ENCODE measurements around the gene RGP1. TPM values are rescaled to one million over a fixed set of nuclear protein-coding genes. Genes with fewer than 3 reads are reported as not detected.

RGP1 gene
- total RNA-seq, 2 donors from 2014 or later, result 24.6 to 30.1 TPM

DNA sequence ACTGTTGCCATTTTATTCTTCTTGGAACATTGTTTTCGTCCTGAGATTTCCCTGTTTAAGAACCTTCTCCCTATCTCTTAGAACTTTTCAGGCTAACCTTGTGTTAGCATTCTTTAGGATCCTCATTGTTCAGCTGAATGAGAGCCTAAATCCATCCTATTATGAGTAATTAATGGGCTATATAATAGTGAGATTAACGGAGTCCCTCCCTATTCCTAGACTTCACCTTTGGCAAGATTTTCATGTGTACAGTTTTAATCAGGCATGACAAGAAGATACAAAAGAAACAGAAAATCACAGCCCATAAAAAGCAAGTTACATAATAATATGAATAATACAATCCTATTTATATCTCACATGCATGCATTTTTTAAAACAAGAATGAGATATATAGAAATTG is 14.1 kb downstream of the RGP1 start:
- TF ChIP-seq, protein P1, sequence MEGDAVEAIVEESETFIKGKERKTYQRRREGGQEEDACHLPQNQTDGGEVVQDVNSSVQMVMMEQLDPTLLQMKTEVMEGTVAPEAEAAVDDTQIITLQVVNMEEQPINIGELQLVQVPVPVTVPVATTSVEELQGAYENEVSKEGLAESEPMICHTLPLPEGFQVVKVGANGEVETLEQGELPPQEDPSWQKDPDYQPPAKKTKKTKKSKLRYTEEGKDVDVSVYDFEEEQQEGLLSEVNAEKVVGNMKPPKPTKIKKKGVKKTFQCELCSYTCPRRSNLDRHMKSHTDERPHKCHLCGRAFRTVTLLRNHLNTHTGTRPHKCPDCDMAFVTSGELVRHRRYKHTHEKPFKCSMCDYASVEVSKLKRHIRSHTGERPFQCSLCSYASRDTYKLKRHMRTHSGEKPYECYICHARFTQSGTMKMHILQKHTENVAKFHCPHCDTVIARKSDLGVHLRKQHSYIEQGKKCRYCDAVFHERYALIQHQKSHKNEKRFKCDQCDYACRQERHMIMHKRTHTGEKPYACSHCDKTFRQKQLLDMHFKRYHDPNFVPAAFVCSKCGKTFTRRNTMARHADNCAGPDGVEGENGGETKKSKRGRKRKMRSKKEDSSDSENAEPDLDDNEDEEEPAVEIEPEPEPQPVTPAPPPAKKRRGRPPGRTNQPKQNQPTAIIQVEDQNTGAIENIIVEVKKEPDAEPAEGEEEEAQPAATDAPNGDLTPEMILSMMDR (conservative IDR thresholded peaks at IDR 0.05), result no peak
- no peaks in the 10 kb centered on the region for H3K9me3 Mint-ChIP-seq
- H3K27me3 Mint-ChIP-seq (ENCODE audit: insufficient read depth), result no peaks in the 10 kb centered on the region
- H3K36me3 Mint-ChIP-seq (ENCODE audit: low read depth), result no peaks in the 10 kb centered on the region
- H3K27ac Mint-ChIP-seq, result no peak overlapping the region
- no peaks in the 10 kb centered on the region for H3K4me1 ChIP-seq (ENCODE audit: control insufficient read depth, insufficient read depth, low read length)
- no peak overlapping the region for H3K27ac ChIP-seq (ENCODE audit: low read depth, low read length)
- H3K9me3 ChIP-seq (ENCODE audit: control insufficient read depth, low read length), result no peaks in the 10 kb centered on the region
- DNase-seq, result no peak
- H3K4me3 ChIP-seq (ENCODE audit: low read length), result no peak overlapping the region
- H3K9ac ChIP-seq (ENCODE audit: extremely low read depth, low read length, poor library complexity, severe bottlenecking), result no peak overlapping the region
- H3K4me1 Mint-ChIP-seq, result peaks cover under 1% of the 10 kb centered on the region
- WGBS, 2 experiments (ENCODE audit: insufficient coverage in 1 of 2, insufficient read length in 1 of 2), result 83% methylated on average over 2 of the region's 2 CpGs; no CpG with 5 or more reads in 1 of the 2 experiments
- H3K36me3 ChIP-seq (ENCODE audit: control insufficient read depth, insufficient read depth, low read length), result peaks cover 5% of the 10 kb centered on the region
- no peak overlapping the region for H3K4me3 Mint-ChIP-seq
- no peaks in the 10 kb centered on the region for H3K27me3 ChIP-seq (ENCODE audit: control insufficient read depth, insufficient read depth, low read length, poor library complexity, severe bottlenecking)

DNA sequence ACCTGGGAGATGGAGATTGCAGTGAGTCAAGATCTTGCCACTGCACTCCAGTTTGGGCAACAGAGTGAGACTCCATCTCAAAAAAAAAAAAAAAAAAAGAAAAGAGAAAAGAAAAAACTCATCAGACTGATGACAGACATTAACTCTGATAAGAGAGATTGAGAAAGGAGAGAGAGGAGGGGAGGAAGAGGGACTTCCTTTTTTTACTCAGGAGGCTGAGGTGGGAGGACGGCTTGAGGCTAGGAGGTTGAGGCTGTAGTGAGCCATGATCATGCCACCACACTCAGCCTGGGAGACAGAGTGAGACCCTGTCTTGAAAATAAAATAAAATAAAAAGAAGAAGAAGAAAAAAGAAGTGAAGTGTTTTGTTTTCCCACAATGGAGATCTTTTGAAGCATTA is 14.7 kb downstream of the RGP1 start:
- Mint-ChIP-seq H3K36me3 (ENCODE audit: low read depth) (no peaks in the 10 kb centered on the region), H3K27ac (no peak overlapping the region), H3K4me1 (no peaks in the 10 kb centered on the region), H3K9me3 (no peaks in the 10 kb centered on the region), H3K4me3 (no peak overlapping the region), H3K27me3 (ENCODE audit: insufficient read depth) (no peaks in the 10 kb centered on the region)
- Histone ChIP-seq H3K27me3 (ENCODE audit: control insufficient read depth, insufficient read depth, low read length, poor library complexity, severe bottlenecking) (no peaks in the 10 kb centered on the region), H3K27ac (ENCODE audit: low read depth, low read length) (no peak overlapping the region), H3K4me3 (ENCODE audit: low read length) (no peak overlapping the region), H3K36me3 (ENCODE audit: control insufficient read depth, insufficient read depth, low read length) (peaks cover 5% of the 10 kb centered on the region), H3K9me3 (ENCODE audit: control insufficient read depth, low read length) (no peaks in the 10 kb centered on the region), H3K9ac (ENCODE audit: extremely low read depth, low read length, poor library complexity, severe bottlenecking) (no peak overlapping the region), H3K4me1 (ENCODE audit: control insufficient read depth, insufficient read depth, low read length) (no peaks in the 10 kb centered on the region)
- TF ChIP-seq, protein P1 (conservative IDR thresholded peaks at IDR 0.05), result no peak
- no peak for DNase-seq
- 94% methylated on average over 1 of the region's 1 CpG; no CpG with 5 or more reads in 1 of the 2 experiments for WGBS, 2 experiments (ENCODE audit: insufficient coverage in 1 of 2, insufficient read length in 1 of 2)

DNA sequence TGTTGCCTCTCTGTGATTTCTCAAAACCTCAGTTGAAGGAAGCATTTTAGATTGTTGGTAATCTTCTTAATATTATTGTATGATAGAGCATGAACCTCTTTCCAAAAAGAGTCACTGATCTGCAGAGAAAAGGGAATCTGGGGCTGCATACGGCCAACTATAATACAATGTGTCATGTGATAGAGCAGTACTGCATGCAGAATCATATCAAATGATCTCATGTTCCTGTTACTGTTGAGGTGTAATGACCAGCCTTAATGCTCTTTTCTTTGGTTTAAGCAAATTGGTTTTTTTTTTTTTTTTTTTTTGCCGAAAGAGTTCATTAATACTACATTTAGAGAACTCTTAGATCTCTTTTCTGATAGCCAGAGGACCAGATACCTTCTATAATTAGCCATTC is 17.9 kb downstream of the RGP1 start:
- H3K9me3 ChIP-seq (ENCODE audit: control insufficient read depth, low read length), result no peaks in the 10 kb centered on the region
- no peaks in the 10 kb centered on the region for H3K4me1 ChIP-seq (ENCODE audit: control insufficient read depth, insufficient read depth, low read length)
- DNase-seq, result no peak
- H3K9ac ChIP-seq (ENCODE audit: extremely low read depth, low read length, poor library complexity, severe bottlenecking), result no peak overlapping the region
- Mint-ChIP-seq H3K27ac (no peak overlapping the region), H3K4me3 (no peak overlapping the region), H3K4me1 (no peaks in the 10 kb centered on the region), H3K27me3 (ENCODE audit: insufficient read depth) (no peaks in the 10 kb centered on the region), H3K36me3 (ENCODE audit: low read depth) (no peaks in the 10 kb centered on the region), H3K9me3 (no peaks in the 10 kb centered on the region)
- no peaks in the 10 kb centered on the region for H3K36me3 ChIP-seq (ENCODE audit: control insufficient read depth, insufficient read depth, low read length)
- no peak overlapping the region for H3K27ac ChIP-seq (ENCODE audit: low read depth, low read length)
- H3K27me3 ChIP-seq (ENCODE audit: control insufficient read depth, insufficient read depth, low read length, poor library complexity, severe bottlenecking), result no peaks in the 10 kb centered on the region
- H3K4me3 ChIP-seq (ENCODE audit: low read length), result no peak overlapping the region
- TF ChIP-seq, protein P1 (conservative IDR thresholded peaks at IDR 0.05), result no peak
- 92 to 100% methylated on average over 1 of the region's 2 CpGs for WGBS, 2 experiments (ENCODE audit: insufficient coverage in 1 of 2, insufficient read length in 1 of 2)

All from endodermal cell (in vitro differentiated cells).